ENCODE data around the gene HDAC5.

The HDAC5 gene

DNA sequence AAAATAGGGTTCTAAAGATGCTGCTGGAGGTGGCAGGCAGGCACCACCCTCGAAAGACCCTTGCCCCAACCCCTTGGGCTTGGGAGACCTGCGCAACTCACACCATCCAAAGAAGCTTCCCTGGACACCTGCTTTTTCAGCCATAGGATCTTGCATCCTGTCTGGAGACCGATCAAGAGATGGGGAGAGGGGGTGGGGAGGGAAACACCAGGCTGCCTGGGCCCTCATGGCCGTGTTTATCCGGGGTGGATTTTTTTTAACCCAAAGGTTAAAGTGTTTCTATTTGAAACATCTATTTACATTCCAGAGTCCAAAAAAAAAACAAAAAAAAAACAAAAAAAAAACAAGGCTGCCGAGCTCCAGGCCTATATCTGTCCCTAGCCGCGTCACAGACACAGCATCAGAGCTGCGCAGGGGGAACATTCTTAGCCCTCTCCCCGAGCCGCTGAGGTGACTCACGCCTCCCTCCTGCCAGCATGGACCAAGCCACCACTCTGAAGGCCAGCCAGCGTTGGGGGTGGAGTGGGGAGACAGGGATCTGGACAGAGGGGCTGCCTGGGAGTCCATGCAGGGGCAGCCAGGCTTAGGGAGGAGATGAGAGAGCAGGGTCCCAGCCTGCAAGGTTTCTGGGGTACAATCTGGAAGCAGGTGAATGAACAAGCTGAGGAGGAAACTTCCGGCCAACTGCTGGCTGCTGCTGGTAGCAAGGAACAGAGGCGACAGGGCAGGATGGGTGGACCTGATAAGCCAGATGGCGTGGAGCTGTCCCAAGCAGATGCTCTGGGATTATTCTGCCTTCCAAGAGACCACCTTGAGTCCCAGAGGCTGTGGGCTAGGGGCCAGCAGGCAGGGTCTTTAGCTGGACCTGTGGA lies 14.8 kb downstream of the HDAC5 start:
- no peak for TF ChIP-seq GATA3 (IDR thresholded peaks at IDR 0.05; ENCODE audit: low read depth, low read length)
- no peak for TF ChIP-seq GATA2 (IDR thresholded peaks at IDR 0.05; ENCODE audit: low read depth, low read length)

- TF ChIP-seq GATA3 (IDR thresholded peaks at IDR 0.05; ENCODE audit: low read depth, low read length) (no peak), GATA2 (IDR thresholded peaks at IDR 0.05; ENCODE audit: low read depth, low read length) (no peak)
These were observed 16.6 kb downstream of the HDAC5 start for GRCh38 chr17:44106801-44107200.

- TF ChIP-seq GATA3 (IDR thresholded peaks at IDR 0.05; ENCODE audit: low read depth, low read length) (no peak), GATA2 (IDR thresholded peaks at IDR 0.05; ENCODE audit: low read depth, low read length) (no peak)
These were observed 17.5 kb downstream of the HDAC5 start for GRCh38 chr17:44105941-44106340.

- TF ChIP-seq GATA3 (IDR thresholded peaks at IDR 0.05; ENCODE audit: low read depth, low read length) (no peak), GATA2 (IDR thresholded peaks at IDR 0.05; ENCODE audit: low read depth, low read length) (no peak)
These were observed 18.0 kb downstream of the HDAC5 start for GRCh38 chr17:44105483-44105882.

DNA sequence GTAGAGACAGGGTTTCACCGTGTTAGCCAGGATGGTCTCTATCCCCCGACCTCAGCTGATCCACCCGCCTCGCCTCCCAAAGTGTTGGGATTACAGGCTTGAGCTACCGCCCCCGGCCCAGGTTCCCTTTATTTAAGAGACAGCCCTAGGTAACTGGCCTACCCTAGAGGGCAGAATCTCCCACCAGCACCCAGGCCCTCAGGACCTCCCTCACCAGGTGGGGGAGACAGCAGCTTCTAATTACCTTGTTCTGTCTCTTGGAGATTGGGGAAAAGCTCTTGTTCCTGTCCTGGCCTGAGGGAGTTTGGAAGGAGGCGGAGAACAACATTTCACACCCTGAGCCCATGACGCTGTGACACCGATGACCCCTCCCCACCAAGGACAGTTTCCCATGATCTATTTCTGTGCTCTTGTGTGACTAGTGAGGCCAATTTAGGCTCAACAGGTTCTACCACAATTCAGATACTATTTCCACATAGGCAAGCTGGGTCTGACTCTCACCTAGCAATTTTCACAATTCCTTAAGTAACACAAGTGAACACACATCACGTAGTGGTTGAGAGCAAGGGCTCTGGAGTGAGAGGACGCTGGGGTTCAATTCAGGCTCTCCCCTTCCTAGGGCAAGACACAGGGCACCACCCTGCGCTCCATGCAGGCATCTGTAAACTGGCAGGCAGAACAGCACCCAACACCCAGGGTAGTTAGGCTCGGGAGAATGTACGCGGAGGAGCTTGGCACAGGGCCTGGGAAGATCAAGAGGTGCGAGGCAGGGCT lies 20.4 kb downstream of the HDAC5 start:
- TF ChIP-seq GATA3 (IDR thresholded peaks at IDR 0.05; ENCODE audit: low read depth, low read length) = no peak
- TF ChIP-seq GATA2 (IDR thresholded peaks at IDR 0.05; ENCODE audit: low read depth, low read length) = no peak

- TF ChIP-seq GATA2 (IDR thresholded peaks at IDR 0.05; ENCODE audit: low read depth, low read length) (no peak), GATA3 (IDR thresholded peaks at IDR 0.05; ENCODE audit: low read depth, low read length) (no peak)
These were observed 26.1 kb downstream of the HDAC5 start for GRCh38 chr17:44097110-44097958.

GRCh38 chr17:44095647-44096496 lies 27.6 kb downstream of the HDAC5 start:
- TF ChIP-seq GATA3 (IDR thresholded peaks at IDR 0.05; ENCODE audit: low read depth, low read length) (no peak), GATA2 (IDR thresholded peaks at IDR 0.05; ENCODE audit: low read depth, low read length) (no peak)

DNA sequence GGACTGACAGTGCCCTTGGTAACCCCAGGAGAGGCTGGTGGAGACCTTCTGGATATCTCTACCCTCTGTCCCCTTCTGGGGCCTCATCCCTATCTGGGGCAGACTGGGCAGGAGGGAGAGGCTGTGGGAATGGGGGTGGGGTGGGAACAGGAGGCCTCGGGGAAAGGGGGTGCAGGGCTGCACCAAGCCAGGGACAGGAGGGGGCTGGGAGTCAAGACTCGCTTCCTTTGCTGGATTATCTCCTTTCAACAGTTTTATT lies 28.1 kb downstream of the HDAC5 start:
- no peak for TF ChIP-seq GATA2 (IDR thresholded peaks at IDR 0.05; ENCODE audit: low read depth, low read length)
- TF ChIP-seq GATA3 (IDR thresholded peaks at IDR 0.05; ENCODE audit: low read depth, low read length) = no peak

DNA sequence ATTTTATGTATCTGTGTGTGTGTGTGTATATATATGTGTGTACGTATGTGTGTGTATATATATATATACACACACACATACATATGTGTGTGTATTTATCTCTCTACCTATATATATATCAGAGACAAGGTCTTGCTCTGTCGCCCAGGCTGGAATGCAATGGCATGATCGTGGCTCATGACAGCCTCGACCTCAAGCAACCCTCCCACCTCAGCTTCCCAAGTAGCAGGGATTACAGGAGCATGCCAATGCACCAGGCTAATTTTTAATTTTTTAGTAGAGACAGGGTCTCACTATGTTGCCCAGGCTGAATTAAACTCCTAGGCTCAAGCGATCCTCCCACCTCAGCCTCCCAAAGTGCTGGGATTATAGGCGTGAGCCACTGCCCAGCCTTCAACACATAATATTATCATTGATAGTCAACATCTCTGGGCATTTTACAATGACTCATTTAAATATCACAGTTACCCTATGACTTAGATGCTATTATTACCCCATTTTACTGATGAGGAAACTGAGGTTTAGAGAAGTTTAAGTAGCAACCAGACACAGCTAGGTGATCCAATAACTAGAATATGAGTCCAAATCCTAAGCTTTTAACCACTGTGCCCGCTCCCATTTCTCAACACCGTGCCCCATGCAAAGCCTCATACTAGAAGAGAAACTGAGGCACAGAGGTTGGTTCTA lies 28.6 kb downstream of the HDAC5 start:
- TF ChIP-seq GATA3 (IDR thresholded peaks at IDR 0.05; ENCODE audit: low read depth, low read length) (no peak), GATA2 (IDR thresholded peaks at IDR 0.05; ENCODE audit: low read depth, low read length) (no peak)

DNA sequence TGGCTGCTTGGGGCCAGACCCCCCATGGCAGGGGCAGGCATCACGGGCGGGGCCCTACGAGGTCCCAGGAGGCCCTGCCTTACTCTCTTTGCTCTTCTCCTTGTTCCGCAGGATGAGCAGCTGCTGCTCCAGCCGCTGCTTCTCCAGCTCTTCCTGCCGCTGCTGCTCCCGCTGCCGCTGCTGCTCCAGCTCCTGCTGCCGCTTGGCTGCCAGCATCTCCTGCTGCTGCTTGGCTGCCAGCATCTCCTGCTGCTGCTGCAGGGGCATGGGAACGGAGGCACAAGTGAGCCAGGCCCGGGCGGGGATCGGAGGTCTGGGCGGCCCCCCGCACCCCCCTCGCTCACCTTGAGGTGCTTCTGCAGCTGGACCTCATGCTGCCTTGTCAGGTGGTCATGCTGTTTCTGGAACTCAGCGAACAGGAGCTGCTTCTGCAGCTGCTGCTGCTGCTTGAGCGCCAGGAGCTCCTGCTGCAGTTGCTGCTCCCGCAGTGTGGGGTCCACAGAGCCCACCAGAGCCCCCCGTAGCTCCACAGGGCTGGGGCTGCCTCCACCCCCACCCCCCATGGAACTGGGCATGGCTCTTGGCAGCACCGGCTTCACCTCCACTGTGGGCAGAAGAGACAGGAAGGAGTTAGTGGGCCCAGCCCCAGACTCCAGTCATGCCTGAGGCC lies 30.1 kb downstream of the HDAC5 start:
- TF ChIP-seq GATA2 (IDR thresholded peaks at IDR 0.05; ENCODE audit: low read depth, low read length) = no peak
- TF ChIP-seq GATA3 (IDR thresholded peaks at IDR 0.05; ENCODE audit: low read depth, low read length) = no peak

- TF ChIP-seq GATA3 (IDR thresholded peaks at IDR 0.05; ENCODE audit: low read depth, low read length) (no peak), GATA2 (IDR thresholded peaks at IDR 0.05; ENCODE audit: low read depth, low read length) (no peak)
These were observed 31.4 kb downstream of the HDAC5 start for GRCh38 chr17:44092051-44092450.

DNA sequence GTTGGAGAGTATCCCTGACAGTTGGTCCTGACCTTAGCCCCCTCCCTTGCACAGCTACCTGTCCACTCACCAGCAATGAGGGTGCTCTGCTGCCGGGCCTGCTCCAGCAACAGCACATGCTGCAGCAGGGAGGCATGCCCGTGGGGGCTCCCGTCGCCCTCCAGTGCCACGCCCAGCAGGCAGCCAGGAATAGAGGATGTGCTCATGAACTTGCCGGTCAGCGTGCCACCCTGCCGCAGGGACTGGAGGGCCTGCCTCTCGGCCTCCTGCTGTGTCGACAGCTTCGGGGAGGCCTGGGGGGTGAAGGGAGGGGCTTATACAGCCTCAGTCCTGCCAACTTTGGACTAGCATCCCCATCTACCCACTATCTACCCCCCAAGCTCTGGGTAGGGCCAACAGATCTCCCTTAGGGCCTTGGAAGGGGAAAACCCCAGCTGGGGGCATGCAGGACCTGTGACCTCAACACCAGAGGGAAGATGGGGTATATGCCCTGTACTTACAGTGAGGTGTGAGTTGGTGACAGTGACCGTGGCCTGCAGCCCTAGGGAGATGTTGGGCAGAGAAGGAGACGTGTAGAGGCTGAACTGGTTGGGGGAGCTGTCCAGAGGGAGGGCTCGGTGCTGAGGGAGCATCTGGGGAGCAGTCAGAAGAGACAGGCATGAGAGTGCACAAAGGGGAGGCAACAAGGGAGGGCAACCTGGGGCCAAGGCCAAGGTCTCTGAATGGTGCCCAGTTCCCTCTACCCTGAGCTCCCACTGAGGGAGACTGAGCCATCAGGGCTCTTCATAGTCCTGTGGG lies 32.0 kb downstream of the HDAC5 start:
- TF ChIP-seq GATA2 (IDR thresholded peaks at IDR 0.05; ENCODE audit: low read depth, low read length) = no peak
- no peak for TF ChIP-seq GATA3 (IDR thresholded peaks at IDR 0.05; ENCODE audit: low read depth, low read length)

All from SH-SY5Y (cell line).